ENCODE measurements around the gene KIFC1.

The KIFC1 gene

DNA sequence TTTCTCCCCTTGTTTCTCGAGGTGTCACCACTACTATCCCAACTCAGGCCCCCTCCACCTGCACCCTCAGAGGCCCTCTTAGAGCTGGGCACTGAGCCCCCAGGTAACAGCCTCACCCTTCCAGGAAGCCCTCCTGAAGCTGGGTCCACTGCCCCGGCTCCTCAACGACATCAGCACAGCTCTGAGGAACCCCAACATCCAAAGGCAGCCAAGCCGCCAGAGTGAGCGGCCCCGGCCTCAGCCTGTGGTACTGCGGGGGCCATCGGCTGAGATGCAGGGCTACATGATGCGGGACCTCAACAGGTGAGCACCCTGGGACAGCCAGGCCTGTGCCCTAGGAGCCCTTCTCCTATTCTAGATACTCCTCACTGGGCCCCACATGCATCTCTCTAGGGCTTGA is 49.8 kb downstream of the KIFC1 start:
- no peak for DNase-seq (ENCODE audit: low read depth)

DNA sequence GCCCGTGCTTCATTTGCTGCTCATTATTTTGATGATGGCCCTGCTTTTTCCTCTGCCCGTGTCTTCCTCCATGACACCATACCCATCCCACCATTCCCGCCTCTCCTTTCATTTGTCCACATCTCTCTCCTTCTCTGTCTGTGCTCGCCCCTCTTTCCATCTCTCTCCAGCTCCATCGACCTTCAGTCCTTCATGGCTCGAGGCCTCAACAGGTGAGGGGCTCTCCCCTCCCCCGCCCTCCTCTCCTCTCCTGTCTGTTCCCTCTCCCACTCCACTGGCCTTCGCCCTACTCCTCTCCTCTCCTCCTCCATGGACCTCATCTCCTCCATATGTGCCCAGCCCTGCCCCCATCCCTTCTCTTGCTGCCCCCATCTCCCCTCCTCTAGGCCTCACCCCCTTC is 50.7 kb downstream of the KIFC1 start:
- DNase-seq (ENCODE audit: low read depth): no peak

DNA sequence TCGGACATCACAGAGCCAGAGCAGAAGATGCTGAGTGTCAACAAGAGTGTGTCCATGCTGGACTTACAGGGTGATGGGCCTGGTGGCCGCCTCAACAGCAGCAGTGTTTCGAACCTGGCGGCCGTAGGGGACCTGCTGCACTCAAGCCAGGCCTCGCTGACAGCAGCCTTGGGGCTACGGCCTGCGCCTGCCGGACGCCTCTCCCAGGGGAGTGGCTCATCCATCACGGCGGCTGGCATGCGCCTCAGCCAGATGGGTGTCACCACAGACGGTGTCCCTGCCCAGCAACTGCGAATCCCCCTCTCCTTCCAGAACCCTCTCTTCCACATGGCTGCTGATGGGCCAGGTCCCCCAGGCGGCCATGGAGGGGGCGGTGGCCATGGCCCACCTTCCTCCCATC is 51.4 kb downstream of the KIFC1 start:
- no peak for DNase-seq (ENCODE audit: low read depth)

- DNase-seq (ENCODE audit: low read depth): no peak
Measured at GRCh38 chr6:33443619-33444504, 52.2 kb downstream of the KIFC1 start.

- no peak for DNase-seq (ENCODE audit: low read depth)
Measured at GRCh38 chr6:33445119-33445603, 53.5 kb downstream of the KIFC1 start.

DNA sequence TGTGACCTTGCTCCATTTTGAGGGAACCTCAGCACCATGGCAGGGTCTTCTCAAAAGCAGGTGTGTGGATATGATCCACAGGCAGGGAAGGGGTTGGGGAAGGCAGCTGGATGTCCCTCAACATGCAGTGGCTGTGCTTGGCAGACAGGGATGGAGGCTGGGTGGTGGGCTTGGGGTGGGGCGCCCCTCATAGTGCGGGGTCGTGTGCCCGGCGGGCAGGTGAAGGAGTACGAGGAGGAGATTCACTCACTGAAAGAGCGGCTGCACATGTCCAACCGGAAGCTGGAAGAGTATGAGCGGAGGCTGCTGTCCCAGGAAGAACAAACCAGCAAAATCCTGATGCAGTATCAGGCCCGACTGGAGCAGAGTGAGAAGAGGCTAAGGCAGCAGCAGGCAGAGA is 54.7 kb downstream of the KIFC1 start:
- no peak for DNase-seq (ENCODE audit: low read depth)

GRCh38 chr6:33450434-33450833 is 58.8 kb downstream of the KIFC1 start:
- DNase-seq (ENCODE audit: low read depth): no peak

- no peak for DNase-seq (ENCODE audit: low read depth)
Measured at GRCh38 chr6:33451606-33452005, 60.0 kb downstream of the KIFC1 start.

- no peak for DNase-seq (ENCODE audit: low read depth)
Measured at GRCh38 chr6:33452496-33452895, 60.9 kb downstream of the KIFC1 start.

GRCh38 chr6:33453393-33454008 is 61.9 kb downstream of the KIFC1 start:
- DNase-seq (ENCODE audit: low read depth): no peak

- peak; percentile 88 for DNase-seq (ENCODE audit: low read depth)
Measured at GRCh38 chr6:33454009-33454946, 62.7 kb downstream of the KIFC1 start, which contains the start of gene ZBTB9. Gene ZBTB9 (plus strand): TSS chr6:33454576. CDS start chr6:33455101, 525 bp downstream.

DNA sequence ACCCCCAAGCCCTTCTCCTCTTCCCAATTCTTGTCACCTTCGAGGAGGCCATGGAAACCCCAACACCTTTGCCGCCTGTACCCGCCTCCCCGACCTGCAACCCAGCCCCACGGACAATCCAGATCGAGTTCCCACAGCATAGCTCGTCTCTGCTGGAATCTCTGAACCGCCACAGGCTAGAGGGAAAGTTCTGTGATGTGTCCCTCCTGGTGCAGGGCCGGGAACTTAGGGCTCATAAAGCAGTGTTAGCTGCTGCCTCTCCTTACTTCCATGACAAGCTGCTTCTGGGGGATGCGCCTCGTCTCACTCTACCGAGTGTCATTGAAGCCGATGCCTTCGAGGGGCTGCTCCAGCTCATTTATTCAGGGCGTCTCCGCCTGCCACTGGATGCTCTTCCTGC is 63.4 kb downstream of the KIFC1 start:
- no peak for DNase-seq (ENCODE audit: low read depth)

GRCh38 chr6:33456156-33456555 is 64.5 kb downstream of the KIFC1 start:
- no peak for DNase-seq (ENCODE audit: low read depth)

- DNase-seq (ENCODE audit: low read depth): no peak
Measured at GRCh38 chr6:33458676-33459075, 67.1 kb downstream of the KIFC1 start.

DNA sequence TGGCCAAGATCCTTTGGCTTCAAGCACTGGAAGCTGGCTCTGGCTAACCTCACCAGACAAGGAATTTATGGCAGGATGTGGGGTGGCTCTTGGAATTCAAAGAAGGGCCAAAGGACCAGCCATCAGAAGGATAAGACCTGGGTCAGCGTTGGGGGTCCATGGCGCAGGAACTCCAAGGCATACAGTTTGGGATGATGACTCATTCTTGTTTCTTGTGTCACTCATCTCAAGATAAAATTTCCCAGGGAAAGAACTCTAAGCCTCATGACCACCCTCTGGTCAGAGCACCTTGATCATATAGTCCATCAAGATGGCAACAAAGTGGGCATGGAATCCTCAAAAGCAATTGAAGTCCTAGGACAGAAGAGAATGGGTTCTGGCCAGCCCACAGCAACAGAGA is 67.6 kb downstream of the KIFC1 start:
- DNase-seq (ENCODE audit: low read depth): no peak
